Parathyroid adenoma (tissue), 2 donors: ENCODE data around the gene PIEZO2.

ENCODE experiments used
- H2AFZ ChIP-seq: fragments of 300-600 bp; sonication (generic); one replicate; pipeline ENCODE4 v1.7.0; 2017; ENCODE audit warnings: antibody characterized with exemption, mild to moderate bottlenecking
- H3K27ac ChIP-seq: fragments of 300-600 bp; sonication (generic); one replicate; pipeline ENCODE4 v1.7.0; 2017
- H3K27me3 ChIP-seq: fragments of 300-600 bp; sonication (generic); one replicate; pipeline ENCODE4 v1.7.0; 2017; ENCODE audit warnings: low read length; ENCODE audit not compliant: control insufficient read depth, insufficient read depth
- H3K36me3 ChIP-seq: fragments of 300-600 bp; sonication (generic); one replicate; pipeline ENCODE4 v1.7.0; 2017; ENCODE audit warnings: low read length; ENCODE audit not compliant: control insufficient read depth, insufficient read depth
- H3K4me1 ChIP-seq: fragments of 300-600 bp; sonication (generic); one replicate; pipeline ENCODE4 v1.7.0; 2017; ENCODE audit warnings: control low read depth
- H3K4me2 ChIP-seq: fragments of 300-600 bp; sonication (generic); one replicate; pipeline ENCODE4 v1.7.0; 2017; ENCODE audit warnings: low read length
- H3K4me3 ChIP-seq: fragments of 300-600 bp; sonication (generic); one replicate; pipeline ENCODE4 v1.7.0; 2017; ENCODE audit warnings: low read depth, low read length
- H3K79me2 ChIP-seq: fragments of 300-600 bp; sonication (generic); one replicate; pipeline ENCODE4 v1.7.0; 2017; ENCODE audit warnings: control low read depth
- H3K9ac ChIP-seq: fragments of 300-600 bp; sonication (generic); one replicate; pipeline ENCODE4 v1.7.0; 2017; ENCODE audit warnings: mild to moderate bottlenecking
- H3K9me3 ChIP-seq: fragments of 300-600 bp; sonication (generic); one replicate; pipeline ENCODE4 v1.7.0; 2017; ENCODE audit warnings: low read length; ENCODE audit not compliant: control insufficient read depth
- TF ChIP-seq, protein P1 (sequence below): fragments of 300-600 bp; sonication (generic); IDR thresholded peaks from one replicate; pipeline ENCODE4 v1.7.0; 2017; ENCODE audit warnings: antibody characterized with exemption, mild to moderate bottlenecking
- donor health status: primary hyperparathyroidism.

Gene PIEZO2

GRCh38 chr18:11124054-11124453 is 25.3 kb downstream of the PIEZO2 start:
- Histone ChIP-seq H3K4me3 (no peak overlapping the region), H3K79me2 (no peaks in the 10 kb centered on the region), H2AFZ (no peak overlapping the region), H3K27ac (no peak overlapping the region), H3K4me1 (no peaks in the 10 kb centered on the region), H3K9me3 (no peaks in the 10 kb centered on the region), H3K9ac (no peak overlapping the region), H3K27me3 (no peaks in the 10 kb centered on the region), H3K36me3 (no peaks in the 10 kb centered on the region), H3K4me2 (no peak overlapping the region)
- TF ChIP-seq, protein P1, sequence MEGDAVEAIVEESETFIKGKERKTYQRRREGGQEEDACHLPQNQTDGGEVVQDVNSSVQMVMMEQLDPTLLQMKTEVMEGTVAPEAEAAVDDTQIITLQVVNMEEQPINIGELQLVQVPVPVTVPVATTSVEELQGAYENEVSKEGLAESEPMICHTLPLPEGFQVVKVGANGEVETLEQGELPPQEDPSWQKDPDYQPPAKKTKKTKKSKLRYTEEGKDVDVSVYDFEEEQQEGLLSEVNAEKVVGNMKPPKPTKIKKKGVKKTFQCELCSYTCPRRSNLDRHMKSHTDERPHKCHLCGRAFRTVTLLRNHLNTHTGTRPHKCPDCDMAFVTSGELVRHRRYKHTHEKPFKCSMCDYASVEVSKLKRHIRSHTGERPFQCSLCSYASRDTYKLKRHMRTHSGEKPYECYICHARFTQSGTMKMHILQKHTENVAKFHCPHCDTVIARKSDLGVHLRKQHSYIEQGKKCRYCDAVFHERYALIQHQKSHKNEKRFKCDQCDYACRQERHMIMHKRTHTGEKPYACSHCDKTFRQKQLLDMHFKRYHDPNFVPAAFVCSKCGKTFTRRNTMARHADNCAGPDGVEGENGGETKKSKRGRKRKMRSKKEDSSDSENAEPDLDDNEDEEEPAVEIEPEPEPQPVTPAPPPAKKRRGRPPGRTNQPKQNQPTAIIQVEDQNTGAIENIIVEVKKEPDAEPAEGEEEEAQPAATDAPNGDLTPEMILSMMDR = no peak

GRCh38 chr18:11121443-11121849 is 27.9 kb downstream of the PIEZO2 start:
- Histone ChIP-seq H3K4me1 (no peaks in the 10 kb centered on the region), H3K4me3 (no peak overlapping the region), H2AFZ (no peak overlapping the region), H3K4me2 (no peak overlapping the region), H3K9ac (no peak overlapping the region), H3K79me2 (no peaks in the 10 kb centered on the region), H3K36me3 (no peaks in the 10 kb centered on the region), H3K27ac (no peak overlapping the region), H3K27me3 (no peaks in the 10 kb centered on the region), H3K9me3 (no peaks in the 10 kb centered on the region)
- TF ChIP-seq, protein P1 = no peak

GRCh38 chr18:11119959-11120587 is 29.3 kb downstream of the PIEZO2 start:
- Histone ChIP-seq H3K27ac (no peak overlapping the region), H3K9ac (no peak overlapping the region), H2AFZ (no peak overlapping the region)

DNA sequence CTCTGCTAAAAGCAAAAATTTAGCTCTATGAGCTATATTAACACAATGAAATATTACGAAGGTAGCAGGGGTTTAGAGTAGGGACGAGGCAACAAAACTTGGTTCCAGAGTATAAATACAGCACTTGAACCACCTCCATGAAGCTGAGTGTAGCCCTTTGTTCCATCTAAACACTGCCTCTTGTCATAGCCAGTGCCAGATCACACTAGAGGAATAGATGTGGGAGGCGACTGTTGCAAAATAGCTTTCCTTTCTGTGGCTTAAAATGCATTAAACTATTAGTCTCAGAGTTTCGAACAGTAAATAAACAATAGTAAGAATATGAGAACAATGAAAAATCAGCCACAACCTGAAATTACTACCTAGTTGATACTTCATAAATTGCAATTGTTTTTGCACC is 29.8 kb downstream of the PIEZO2 start:
- Histone ChIP-seq H3K27me3 (no peaks in the 10 kb centered on the region), H3K9ac (no peak overlapping the region), H2AFZ (no peak overlapping the region), H3K36me3 (no peaks in the 10 kb centered on the region), H3K79me2 (no peaks in the 10 kb centered on the region), H3K27ac (no peak overlapping the region), H3K4me1 (no peaks in the 10 kb centered on the region), H3K9me3 (no peaks in the 10 kb centered on the region), H3K4me2 (no peak overlapping the region), H3K4me3 (no peak overlapping the region)
- TF ChIP-seq, protein P1 = no peak

More at GRCh38 chr18:11119959-11120587, 29.3 kb downstream of the PIEZO2 start:
- Histone ChIP-seq H3K79me2 (no peaks in the 10 kb centered on the region), H3K4me1 (no peaks in the 10 kb centered on the region), H3K4me2 (no peak overlapping the region), H3K27me3 (no peaks in the 10 kb centered on the region), H3K4me3 (no peak overlapping the region), H3K36me3 (no peaks in the 10 kb centered on the region), H3K9me3 (no peaks in the 10 kb centered on the region)
- TF ChIP-seq, protein P1 = no peak
